OCI-LY7 (cell line): ENCODE results near the gene PELI2. TPM values are rescaled to one million over a fixed set of nuclear protein-coding genes. Genes with fewer than 3 reads are reported as not detected.

Experiments used
- BruUV-seq: library from RNA; stranded (reverse); fragments of 400-500 nt; replicated peaks from 2 replicates; lab custom pipeline; 2021; lab: Mats Ljungman, UMichigan
- CTCF ChIA-PET: fragments of 300-600 bp; sonication (Branson Sonifier 250); formaldehyde crosslinking; loops from one replicate; lab custom pipeline; 2022; ENCODE audit warnings: antibody characterized with exemption; ENCODE audit not compliant: unreplicated experiment; lab: Charles Lee
- POLR2A ChIA-PET: fragments of 300-600 bp; sonication (Branson Sonifier 250); formaldehyde crosslinking; loops from one replicate; lab custom pipeline; 2022; ENCODE audit warnings: antibody characterized with exemption; lab: Charles Lee
- DNase-seq: peaks from one replicate; pipeline ENCODE4 v3.0.0-alpha.2; 2015; ENCODE audit warnings: low spot score
- H2AFZ ChIP-seq: fragments of 200-600 bp; sonication (generic), shearing (Covaris generic); 2 replicates; pipeline ENCODE4 v1.6.1; 2014; ENCODE audit warnings: mild to moderate bottlenecking, antibody characterized with exemption, low read length, moderate library complexity
- H3K27ac ChIP-seq: fragments of 200-600 bp; sonication (generic); 2 replicates; pipeline ENCODE4 v1.5.1; 2014; ENCODE audit warnings: mixed run types, low read depth, mild to moderate bottlenecking, moderate library complexity, low read length, inconsistent platforms; ENCODE audit not compliant: poor library complexity, severe bottlenecking
- H3K36me3 ChIP-seq: fragments of 200-600 bp; sonication (generic); 2 replicates; pipeline ENCODE4 v1.6.1; 2014; ENCODE audit warnings: mild to moderate bottlenecking, antibody characterized with exemption, low read length, moderate library complexity, mixed read lengths; ENCODE audit not compliant: insufficient read depth
- H3K4me1 ChIP-seq: fragments of 200-600 bp; sonication (generic); 2 replicates; pipeline ENCODE4 v1.5.1; 2014; ENCODE audit warnings: mild to moderate bottlenecking, low read length; ENCODE audit not compliant: insufficient read depth, poor library complexity, severe bottlenecking
- H3K4me2 ChIP-seq: fragments of 200-600 bp; sonication (generic); 2 replicates; pipeline ENCODE4 v1.6.1; 2014; ENCODE audit warnings: mild to moderate bottlenecking, low read length
- H3K4me3 ChIP-seq: fragments of 200-600 bp; sonication (generic); 2 replicates; pipeline ENCODE4 v1.5.1; 2014; ENCODE audit warnings: mild to moderate bottlenecking, low read depth, low read length; ENCODE audit not compliant: poor library complexity, severe bottlenecking
- H3K79me2 ChIP-seq: fragments of 200-600 bp; sonication (generic); 2 replicates; pipeline ENCODE4 v1.6.1; 2016; ENCODE audit warnings: low read depth, mild to moderate bottlenecking, low read length, moderate library complexity, mixed read lengths; ENCODE audit not compliant: insufficient read depth
- H3K9me2 ChIP-seq: fragments of 200-600 bp; sonication (generic); 2 replicates; pipeline ENCODE4 v1.6.1; 2016; ENCODE audit warnings: mild to moderate bottlenecking, low read length, mixed read lengths; ENCODE audit not compliant: insufficient read depth
- H3K9me3 ChIP-seq: fragments of 200-600 bp; sonication (generic); 2 replicates; pipeline ENCODE4 v1.6.1; 2014; ENCODE audit warnings: mild to moderate bottlenecking, mixed run types, low read length, mixed read lengths
- H4K20me1 ChIP-seq: fragments of 200-600 bp; sonication (generic); 2 replicates; pipeline ENCODE4 v1.6.1; 2014; ENCODE audit warnings: mild to moderate bottlenecking, antibody characterized with exemption, low read length, moderate library complexity, mixed read lengths; ENCODE audit not compliant: insufficient read depth
- CTCF ChIP-seq: fragments of 200-600 bp; sonication (generic); conservative IDR thresholded peaks from 2 replicates; pipeline ENCODE4 v1.5.1; 2014; ENCODE audit warnings: mild to moderate bottlenecking, antibody characterized with exemption, low read length, moderate library complexity, mixed read lengths
- EZH2phosphoT487 ChIP-seq: fragments of 200-600 bp; sonication (generic); IDR thresholded peaks from 2 replicates; pipeline ENCODE4 v1.6.1; 2018; ENCODE audit warnings: low read depth, borderline replicate concordance, mild to moderate bottlenecking, mixed run types, antibody characterized with exemption, low read length, moderate library complexity, mixed read lengths
- intact Hi-C: fragments of 100-400 bp; cut with micrococcal nuclease; formaldehyde crosslinking; loops from one replicate; pipeline ENCODE4 v1.10.0; 2022; ENCODE audit not compliant: unreplicated experiment
- total RNA-seq, 2 experiments: library from RNA; depleted of rRNA in 1 of 2; stranded (reverse); fragments of >200 nt in 1 of 2; shearing (Covaris generic) in 1 of 2; gene quantifications; 2 replicates each; pipeline ENCODE4 v1.2.3, GENCODE V29; 2014 to 2022

The PELI2 gene
- total RNA-seq, 2 experiments from 2014 or later = 2.8 to 3.8 TPM

GRCh38 chr14:56282179-56282578, 164.0 kb downstream of the PELI2 start:
- TF ChIP-seq EZH2phosphoT487 = no peak
- no peak for TF ChIP-seq CTCF
- Histone ChIP-seq H4K20me1 (no peaks in the 10 kb centered on the region), H3K4me3 (no peak overlapping the region), H3K27ac (no peak overlapping the region), H3K9me3 (no peaks in the 10 kb centered on the region), H3K79me2 (no peaks in the 10 kb centered on the region), H3K36me3 (no peaks in the 10 kb centered on the region), H3K4me2 (no peak overlapping the region), H3K9me2 (no peaks in the 10 kb centered on the region), H3K4me1 (no peaks in the 10 kb centered on the region), H2AFZ (no peak overlapping the region)
- DNase-seq = no peak
- POLR2A ChIA-PET = no interaction called here
- intact Hi-C loops = no loop called here
- BruUV-seq = no TSS peak
- CTCF ChIA-PET = no interaction called here

- Histone ChIP-seq H3K4me1 (no peaks in the 10 kb centered on the region), H3K79me2 (no peaks in the 10 kb centered on the region), H3K4me2 (no peak overlapping the region), H3K9me3 (no peaks in the 10 kb centered on the region), H4K20me1 (no peaks in the 10 kb centered on the region), H3K9me2 (no peaks in the 10 kb centered on the region), H3K4me3 (no peak overlapping the region), H2AFZ (no peak overlapping the region), H3K36me3 (no peaks in the 10 kb centered on the region), H3K27ac (no peak overlapping the region)
- no peak for TF ChIP-seq EZH2phosphoT487
- no peak for TF ChIP-seq CTCF
- BruUV-seq = no TSS peak
- no peak for DNase-seq
- intact Hi-C loops = no loop called here
- ChIA-PET POLR2A (no interaction called here), CTCF (no interaction called here)
These were observed 166.4 kb downstream of the PELI2 start for GRCh38 chr14:56284641-56285040.

GRCh38 chr14:56289155-56289554, 170.9 kb downstream of the PELI2 start:
- H4K20me1 ChIP-seq = no peaks in the 10 kb centered on the region
- DNase-seq = no peak
- no peak overlapping the region for H3K4me2 ChIP-seq
- no peaks in the 10 kb centered on the region for H3K79me2 ChIP-seq
- no peaks in the 10 kb centered on the region for H3K9me2 ChIP-seq
- TF ChIP-seq CTCF (no peak), EZH2phosphoT487 (no peak)
- intact Hi-C loops = no loop called here
- H3K27ac ChIP-seq = no peak overlapping the region
- no peaks in the 10 kb centered on the region for H3K4me1 ChIP-seq
- no TSS peak for BruUV-seq
- H3K4me3 ChIP-seq = no peak overlapping the region
- no peaks in the 10 kb centered on the region for H3K36me3 ChIP-seq
- H2AFZ ChIP-seq = no peak overlapping the region
- ChIA-PET POLR2A (no interaction called here), CTCF (no interaction called here)
- H3K9me3 ChIP-seq = no peaks in the 10 kb centered on the region
